ENCODE results near the gene CAMK2D. TPM values are rescaled to one million over a fixed set of nuclear protein-coding genes. Genes with fewer than 3 reads are reported as not detected.

CAMK2D gene
- total RNA-seq, 1 donor from 2014 or later, result 57.6 TPM

GRCh38 chr4:113404167-113404571 is 357.4 kb downstream of the CAMK2D start:
- no peak overlapping the region for H3K4me3 Mint-ChIP-seq
- H3K27me3 Mint-ChIP-seq, result no peaks in the 10 kb centered on the region
- no peaks in the 10 kb centered on the region for H3K4me1 Mint-ChIP-seq (ENCODE audit: unreplicated experiment)
- no peak overlapping the region for H3K27ac Mint-ChIP-seq
- H3K9me3 Mint-ChIP-seq, result no peaks in the 10 kb centered on the region
- DNase-seq (ENCODE audit: extremely low spot score, unreplicated experiment), result no peak
- H3K36me3 Mint-ChIP-seq, result no peaks in the 10 kb centered on the region
- no peak for TF ChIP-seq CTCF (conservative IDR thresholded peaks at IDR 0.05)

Other genes starting within 250 kb of the CAMK2D start
- gene ARSJ, start 217.9 kb upstream of the CAMK2D start, total RNA-seq (ENCODE audit: low replicate concordance), result 3.5 and 4.9 TPM in 2 replicates